Limb (tissue), 2 donors: ENCODE measurements around the gene GAL.
"Not testable (repeated sequence)": the region's sequence is repeated elsewhere in the genome, so short reads cannot be mapped to it uniquely, and the experiment has no call there.

Source experiments
- DNase-seq, 2 donors: peaks; one replicate each; pipeline ENCODE4 v3.0.0-alpha.2; 2016; ENCODE audit errors: extremely low spot score in 2 of 2

GAL gene

GRCh38 chr11:68684385-68685356, at the start of gene GAL:
GAL (plus strand) TSS chr11:68684544; CDS start chr11:68684924, 380 bp downstream.
- no peak for DNase-seq

GRCh38 chr11:68634606-68635005, 49.7 kb upstream of the GAL start:
- not testable (repeated sequence) for DNase-seq

DNA sequence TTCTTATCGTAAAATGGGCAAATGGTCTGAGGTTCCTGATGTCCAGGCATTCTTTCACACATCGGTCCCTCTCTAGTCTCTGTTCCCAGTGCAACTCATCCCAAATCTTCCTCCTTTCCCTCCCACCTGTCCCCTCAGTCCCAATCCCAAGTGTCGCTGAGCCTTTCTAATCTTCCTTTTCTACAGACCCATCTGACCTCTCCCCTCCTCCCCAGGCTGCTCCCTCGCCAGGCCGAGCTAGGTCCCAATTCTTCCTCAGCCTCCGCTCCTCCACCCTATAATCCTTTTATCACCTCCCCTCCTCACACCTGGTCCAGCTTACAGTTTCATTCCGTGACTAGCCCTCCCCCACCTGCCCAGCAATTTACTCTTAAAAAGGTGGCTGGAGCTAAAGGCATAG, 49.2 kb upstream of the GAL start:
- not testable (repeated sequence) for DNase-seq

- DNase-seq, result not testable (repeated sequence)
Observed at GRCh38 chr11:68635883-68636282, 48.5 kb upstream of the GAL start.

DNA sequence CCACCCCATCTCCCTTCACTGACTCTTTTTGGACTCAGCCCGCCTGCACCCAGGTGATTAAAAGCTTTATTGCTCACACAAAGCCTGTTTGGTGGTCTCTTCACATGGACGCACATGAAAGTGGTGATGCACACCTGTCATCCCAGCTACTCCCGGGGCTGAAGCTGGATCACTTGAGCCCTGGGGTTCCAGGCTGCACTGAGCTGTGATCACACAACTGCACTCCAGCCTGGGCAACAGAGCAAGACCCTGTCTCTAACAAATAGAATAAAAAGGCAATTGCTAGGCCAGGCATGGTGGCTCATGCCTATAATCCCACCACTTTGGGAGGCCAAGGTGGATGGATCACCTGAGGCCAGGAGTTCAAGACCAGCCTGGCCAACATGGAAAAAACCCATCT, 45.0 kb upstream of the GAL start:
- DNase-seq, result not testable (repeated sequence)

DNA sequence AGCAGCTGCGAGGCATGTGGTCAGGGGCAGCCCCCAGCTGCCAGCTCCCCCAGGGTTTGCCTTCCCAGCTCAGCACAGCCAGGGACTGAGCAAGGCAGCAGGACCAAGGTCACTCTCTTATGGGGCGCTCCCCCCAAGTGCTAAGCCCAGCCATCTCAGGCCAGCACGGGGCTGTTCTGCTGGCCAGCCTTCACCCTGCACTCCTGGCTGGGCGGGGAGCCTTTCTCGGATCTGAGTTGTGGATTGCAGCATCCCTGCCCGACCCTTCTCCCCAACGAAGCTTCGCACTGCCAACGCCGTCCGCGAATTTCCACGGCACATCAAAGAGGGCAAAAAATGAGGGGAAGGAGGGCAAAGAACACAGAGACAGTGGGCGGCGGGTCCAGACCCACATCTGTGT, 42.5 kb upstream of the GAL start:
- no peak for DNase-seq

DNA sequence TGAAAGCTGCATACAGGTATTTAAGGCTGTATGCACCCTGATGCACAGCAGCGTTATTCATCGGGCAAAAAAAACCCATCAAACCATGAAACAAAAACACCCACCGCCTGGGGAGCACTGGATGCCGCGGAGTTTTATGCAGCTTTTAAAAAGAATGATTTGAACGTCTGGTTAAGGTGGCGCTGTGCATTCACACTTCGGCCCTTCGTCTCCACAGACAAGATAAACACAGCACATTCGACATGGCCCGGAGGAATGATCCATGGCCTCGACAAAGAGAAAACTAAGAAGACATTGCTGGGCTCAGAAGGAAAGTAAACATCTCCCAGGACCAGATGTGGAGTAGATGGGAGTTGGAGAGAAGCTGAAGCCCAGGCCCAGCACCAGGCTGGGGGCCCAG, 40.8 kb upstream of the GAL start:
- no peak for DNase-seq

DNA sequence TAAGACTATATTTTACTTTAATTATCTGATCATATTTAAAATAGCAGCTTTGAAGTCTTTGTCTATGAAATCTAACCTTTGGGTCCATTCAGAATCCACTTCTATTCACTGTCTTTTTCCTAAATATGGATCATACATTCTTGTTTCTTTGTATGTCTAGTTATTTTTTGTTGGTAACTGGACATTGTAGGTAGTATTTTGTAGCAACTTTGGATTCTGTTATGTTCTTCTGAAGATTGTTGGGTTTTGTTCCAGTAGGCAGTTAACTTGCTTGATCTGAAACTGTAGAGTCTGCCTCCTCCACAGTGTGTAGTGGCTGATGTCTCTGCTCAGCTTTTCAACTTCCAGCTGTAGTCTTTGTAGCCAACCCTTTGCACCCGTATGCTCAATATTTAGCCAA, 37.5 kb upstream of the GAL start:
- DNase-seq, result no peak

DNA sequence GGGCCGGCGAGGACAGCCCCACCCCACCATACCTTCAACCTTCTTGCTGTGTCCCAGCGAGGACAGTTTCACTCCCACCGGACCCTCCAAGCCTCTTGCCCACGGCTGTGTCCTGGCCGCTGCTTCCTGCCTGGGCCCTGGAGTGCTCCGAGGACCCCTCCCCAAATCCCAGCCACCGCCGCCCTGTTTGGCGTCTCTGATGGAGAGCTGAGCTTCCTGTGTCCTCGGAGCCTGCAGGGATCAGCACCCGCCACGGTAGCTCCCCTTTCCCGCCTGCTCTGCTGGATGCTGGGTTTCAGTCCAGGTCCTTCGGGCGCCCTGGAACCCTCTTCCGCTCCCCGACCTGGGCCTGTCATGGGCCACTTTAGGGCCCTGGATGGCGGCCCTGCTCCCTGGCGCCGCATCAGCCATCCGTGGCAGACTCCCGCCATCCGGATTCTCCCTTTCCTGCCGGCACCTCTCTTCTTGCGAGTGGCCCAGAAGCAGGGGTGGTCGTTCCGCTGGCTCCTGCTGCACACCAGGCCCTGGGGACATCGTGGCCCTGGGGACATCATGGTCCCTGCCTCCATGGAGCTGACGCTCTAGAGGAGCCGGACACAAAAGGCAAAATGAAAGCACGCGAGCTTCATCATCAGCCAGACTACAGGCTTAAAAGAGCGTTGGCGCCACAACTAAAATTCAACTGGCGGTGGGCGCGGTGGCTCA, 34.3 kb upstream of the GAL start:
- DNase-seq, result no peak

DNA sequence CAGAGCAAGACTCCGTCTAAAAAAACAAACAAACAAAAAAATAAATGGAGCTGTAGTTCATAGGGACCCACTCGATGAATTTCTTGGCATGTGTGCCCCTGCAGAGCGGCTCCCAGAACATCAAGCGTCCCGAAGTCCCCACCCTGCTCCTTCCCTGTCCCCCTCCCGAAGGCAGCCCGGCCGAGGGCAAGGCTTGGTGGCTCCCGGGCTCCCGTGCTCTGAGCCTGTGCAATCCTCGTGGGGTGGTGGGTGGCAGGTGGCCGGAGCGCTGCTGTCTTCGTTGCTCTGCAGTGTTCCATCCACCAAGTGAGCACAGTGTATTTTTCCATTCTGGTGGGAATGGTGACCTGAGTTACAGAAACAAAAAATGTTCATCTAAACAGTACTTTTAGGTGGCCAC, 33.5 kb upstream of the GAL start:
- no peak for DNase-seq

GRCh38 chr11:68651208-68651984, 32.9 kb upstream of the GAL start:
- no peak for DNase-seq

- no peak for DNase-seq
Observed at GRCh38 chr11:68651985-68652682, 32.2 kb upstream of the GAL start.

- no peak for DNase-seq
Observed at GRCh38 chr11:68652683-68653156, 31.6 kb upstream of the GAL start.

DNA sequence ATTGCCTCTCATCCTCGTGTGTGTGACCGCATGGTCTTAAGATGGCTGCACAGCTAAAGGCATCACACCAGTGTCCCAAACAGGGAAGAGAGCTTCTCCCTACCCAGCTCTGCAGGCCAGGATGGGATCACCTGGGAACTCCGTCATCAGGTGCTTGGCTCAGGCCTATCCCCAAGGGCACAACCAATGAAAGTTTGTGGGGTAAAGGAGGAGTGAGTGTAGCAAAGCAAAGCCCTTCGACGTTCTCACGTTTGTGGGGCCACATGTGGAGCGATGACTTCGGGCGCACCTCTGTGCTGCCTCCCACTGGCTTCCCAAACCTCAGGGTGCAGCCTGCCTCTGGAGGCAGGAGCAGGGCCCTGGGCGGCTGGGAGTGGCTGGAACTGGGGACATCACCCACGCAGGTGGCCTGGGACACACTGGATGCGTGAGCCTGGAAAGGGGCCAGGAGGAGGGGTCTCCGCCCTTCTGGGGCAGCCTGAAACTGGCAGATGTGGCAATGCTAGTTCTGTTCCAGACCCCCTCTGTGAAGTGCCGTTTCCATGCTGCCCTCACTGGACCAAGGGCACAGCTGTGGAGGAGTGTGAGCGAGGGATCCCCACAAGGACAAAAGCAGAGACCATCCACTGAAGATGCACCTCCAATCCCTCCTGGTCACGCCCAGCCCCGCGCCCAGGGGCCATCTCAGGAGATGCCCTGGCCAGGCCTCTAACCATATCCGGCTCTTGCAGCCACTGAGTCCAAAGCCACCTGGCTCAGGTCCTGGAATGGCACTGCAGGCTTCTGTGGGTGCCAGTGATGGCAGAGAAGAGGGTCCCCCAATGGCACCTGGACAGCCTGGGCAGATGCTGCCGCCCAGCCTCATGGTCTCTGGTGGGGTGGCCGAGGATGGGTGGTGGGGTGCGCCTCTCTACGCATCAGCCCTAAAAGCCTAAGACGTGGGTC, 30.6 kb upstream of the GAL start:
- DNase-seq, result no peak

- DNase-seq, result no peak
Observed at GRCh38 chr11:68654978-68655377, 29.4 kb upstream of the GAL start.

DNA sequence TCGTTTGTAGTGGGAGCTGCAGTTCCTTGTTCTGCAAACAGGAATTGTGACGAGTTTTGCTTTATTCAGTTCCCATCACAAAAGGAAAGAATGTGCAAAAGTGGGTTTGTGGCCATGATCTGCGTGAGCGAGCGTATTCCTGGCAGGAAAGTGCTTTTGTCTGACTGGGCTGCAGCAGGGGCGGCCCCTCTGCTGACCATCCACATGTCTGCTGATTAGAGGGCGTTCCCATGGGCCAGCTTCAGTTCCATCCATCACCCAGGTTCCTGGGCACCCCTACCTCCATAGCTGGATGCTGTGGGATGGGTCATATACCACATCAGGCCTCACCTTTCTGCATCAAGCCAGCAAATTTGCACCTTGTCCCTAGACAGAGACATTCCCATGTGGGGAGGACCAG, 28.9 kb upstream of the GAL start:
- DNase-seq, result no peak

GRCh38 chr11:68655806-68656205, 28.5 kb upstream of the GAL start:
- no peak for DNase-seq

GRCh38 chr11:68657021-68657780, 27.1 kb upstream of the GAL start:
- DNase-seq, result no peak

- no peak for DNase-seq
Observed at GRCh38 chr11:68658097-68658496, 26.2 kb upstream of the GAL start.
